Measurements from ENCODE around the gene DNAH12. TPM values are rescaled to one million over a fixed set of nuclear protein-coding genes. Genes with fewer than 3 reads are reported as not detected.

DNAH12 gene
- total and polyA plus RNA-seq, 2 experiments from 2014 or later: not detected

- no peak overlapping the region for H3K4me3 ChIP-seq
- H3K27ac Mint-ChIP-seq: no peak overlapping the region
- no peak overlapping the region for H3K4me3 Mint-ChIP-seq
These were observed 92.8 kb downstream of the DNAH12 start for GRCh38 chr3:57451150-57451846.

More at GRCh38 chr3:57451150-57451846, 92.8 kb downstream of the DNAH12 start:
- Histone ChIP-seq H3F3A (replicated peaks; ENCODE audit: low read depth) (no peaks in the 10 kb centered on the region), H3K27me3 (ENCODE audit: insufficient read depth) (no peaks in the 10 kb centered on the region), H3K36me3 (ENCODE audit: insufficient read depth) (no peaks in the 10 kb centered on the region), H3K27ac (ENCODE audit: low read depth) (no peak overlapping the region), H3K9me2 (ENCODE audit: insufficient read depth) (no peaks in the 10 kb centered on the region), H4K20me1 (replicated peaks; ENCODE audit: insufficient read depth) (no peaks in the 10 kb centered on the region), H2AFZ (peak overlapping the region; percentile 52; the same call in 1 of the 2 replicates), H3K4me1 (ENCODE audit: insufficient read depth) (no peaks in the 10 kb centered on the region), H3K79me2 (replicated peaks; ENCODE audit: insufficient read depth) (no peaks in the 10 kb centered on the region), H3K4me2 (no peak overlapping the region)
- no peak for DNase-seq (ENCODE audit: low spot score)
- Mint-ChIP-seq H3K4me1 (peaks cover 7% of the 10 kb centered on the region; the same call in 2 of the 3 replicates), H3K9me3 (no peaks in the 10 kb centered on the region; the same call in 1 of the 3 replicates), H3K36me3 (ENCODE audit: low read depth) (no peaks in the 10 kb centered on the region), H3K27me3 (ENCODE audit: insufficient read depth, low read depth, poor library complexity) (peaks cover 1% of the 10 kb centered on the region)
- TF ChIP-seq ZNF462 (CRISPR knock-in tag; IDR thresholded peaks at IDR 0.05): no peak
- no peak for TF ChIP-seq REST (IDR thresholded peaks at IDR 0.05; ENCODE audit: unreplicated experiment)
- no peak for TF ChIP-seq POLR2AphosphoS5 (IDR thresholded peaks at IDR 0.05; ENCODE audit: low read depth)
- TF ChIP-seq ZNF114 (CRISPR knock-in tag; IDR thresholded peaks at IDR 0.05): no peak
- no peak for TF ChIP-seq JUNB (IDR thresholded peaks at IDR 0.05; ENCODE audit: unreplicated experiment)
- no peak for TF ChIP-seq NANOG (IDR thresholded peaks at IDR 0.05; ENCODE audit: borderline replicate concordance)
- no peak for ATAC-seq

Measured in GM23338 (cell line).